GM18508 (cell line): Measurements from ENCODE around the gene ALPI.

ENCODE experiments used
- ATAC-seq: cut with Tn5 transposase; IDR thresholded peaks from one replicate; pipeline ENCODE4 v1.9.1; 2021; ENCODE audit warnings: moderate number of reproducible peaks; ENCODE audit not compliant: insufficient read depth, unreplicated experiment

ALPI gene

GRCh38 chr2:232483311-232483922, 27.5 kb downstream of the ALPI start:
- no peak for ATAC-seq

GRCh38 chr2:232483923-232484627, 28.1 kb downstream of the ALPI start:
- ATAC-seq, result no peak

GRCh38 chr2:232484628-232485347, 28.8 kb downstream of the ALPI start:
- no peak for ATAC-seq

- ATAC-seq, result no peak
Measured at GRCh38 chr2:232485348-232485756, 29.4 kb downstream of the ALPI start.

- ATAC-seq, result no peak
Measured at GRCh38 chr2:232485757-232486557, 30.0 kb downstream of the ALPI start.

GRCh38 chr2:232486558-232487384, 30.8 kb downstream of the ALPI start:
- ATAC-seq, result no peak

- no peak for ATAC-seq
Measured at GRCh38 chr2:232487385-232488096, 31.6 kb downstream of the ALPI start, which contains the start of gene ECEL1. Gene ECEL1, minus strand, starts transcription at chr2:232487834. Its CDS starts 1,181 bp downstream, at chr2:232486653.

- no peak for ATAC-seq
Measured at GRCh38 chr2:232488097-232488711, 32.3 kb downstream of the ALPI start.

- ATAC-seq, result no peak
Measured at GRCh38 chr2:232488721-232489300, 32.9 kb downstream of the ALPI start.

GRCh38 chr2:232489516-232490220, 33.7 kb downstream of the ALPI start:
- ATAC-seq, result no peak

GRCh38 chr2:232490221-232491138, 34.5 kb downstream of the ALPI start:
- no peak for ATAC-seq

GRCh38 chr2:232491139-232491780, 35.3 kb downstream of the ALPI start:
- no peak for ATAC-seq

GRCh38 chr2:232492236-232492848, 36.4 kb downstream of the ALPI start:
- ATAC-seq, result no peak

- ATAC-seq, result no peak
Measured at GRCh38 chr2:232492963-232493700, 37.2 kb downstream of the ALPI start.
